IPS-18a (cell line): ENCODE data around the gene NOX4.
"Not testable (repeated sequence)": the region's sequence is repeated elsewhere in the genome, so short reads cannot be mapped to it uniquely, and the experiment has no call there.

ENCODE experiments used
- H3K27ac ChIP-seq: one replicate; pipeline ENCODE4 v1.5.1; 2013; ENCODE audit warnings: low read length
- H3K27me3 ChIP-seq: one replicate; pipeline ENCODE4 v1.6.1; 2013; ENCODE audit warnings: mild to moderate bottlenecking, low read length; ENCODE audit not compliant: control insufficient read depth, insufficient read depth
- H3K36me3 ChIP-seq: one replicate; pipeline ENCODE4 v1.6.1; 2013; ENCODE audit warnings: low read depth, low read length; ENCODE audit not compliant: control insufficient read depth
- H3K4me1 ChIP-seq: one replicate; pipeline ENCODE4 v1.6.1; 2013; ENCODE audit warnings: low read depth, low read length; ENCODE audit not compliant: control insufficient read depth
- H3K4me3 ChIP-seq: one replicate; pipeline ENCODE4 v1.5.1; 2013; ENCODE audit warnings: low read length
- H3K9ac ChIP-seq: one replicate; pipeline ENCODE4 v1.6.1; 2013; ENCODE audit warnings: mild to moderate bottlenecking, low read length, moderate library complexity
- H3K9me3 ChIP-seq: one replicate; pipeline ENCODE4 v1.6.1; 2013; ENCODE audit warnings: low read depth, low read length; ENCODE audit not compliant: control insufficient read depth

NOX4 gene

GRCh38 chr11:89338073-89338472 is 153.1 kb downstream of the NOX4 start:
- H3K27ac ChIP-seq, H3K4me3 ChIP-seq, H3K9me3 ChIP-seq, H3K36me3 ChIP-seq, H3K9ac ChIP-seq, H3K4me1 ChIP-seq, H3K27me3 ChIP-seq: not testable (repeated sequence)

- not testable (repeated sequence) for H3K9ac ChIP-seq, H3K27me3 ChIP-seq, H3K27ac ChIP-seq, H3K9me3 ChIP-seq, H3K36me3 ChIP-seq, H3K4me3 ChIP-seq, H3K4me1 ChIP-seq
These were observed 154.0 kb downstream of the NOX4 start for GRCh38 chr11:89337100-89337650.

GRCh38 chr11:89333704-89334103 is 157.5 kb downstream of the NOX4 start:
- not testable (repeated sequence) for H3K36me3 ChIP-seq, H3K4me3 ChIP-seq, H3K27me3 ChIP-seq, H3K9me3 ChIP-seq, H3K4me1 ChIP-seq, H3K27ac ChIP-seq, H3K9ac ChIP-seq

GRCh38 chr11:89331940-89332339 is 159.2 kb downstream of the NOX4 start:
- peaks cover 10% of the 10 kb centered on the region for H3K4me1 ChIP-seq
- H3K27ac ChIP-seq, H3K27me3 ChIP-seq, H3K4me3 ChIP-seq, H3K9ac ChIP-seq, H3K9me3 ChIP-seq, H3K36me3 ChIP-seq: not testable (repeated sequence)

GRCh38 chr11:89327885-89328284 is 163.3 kb downstream of the NOX4 start:
- Histone ChIP-seq H3K9me3 (no peaks in the 10 kb centered on the region), H3K27me3 (no peaks in the 10 kb centered on the region), H3K27ac (no peak overlapping the region), H3K4me3 (no peak overlapping the region), H3K4me1 (peaks cover 10% of the 10 kb centered on the region), H3K36me3 (no peaks in the 10 kb centered on the region), H3K9ac (no peak overlapping the region)

GRCh38 chr11:89321401-89321800 is 169.8 kb downstream of the NOX4 start:
- H3K4me3 ChIP-seq, result no peak overlapping the region
- H3K9ac ChIP-seq, result no peak overlapping the region

DNA sequence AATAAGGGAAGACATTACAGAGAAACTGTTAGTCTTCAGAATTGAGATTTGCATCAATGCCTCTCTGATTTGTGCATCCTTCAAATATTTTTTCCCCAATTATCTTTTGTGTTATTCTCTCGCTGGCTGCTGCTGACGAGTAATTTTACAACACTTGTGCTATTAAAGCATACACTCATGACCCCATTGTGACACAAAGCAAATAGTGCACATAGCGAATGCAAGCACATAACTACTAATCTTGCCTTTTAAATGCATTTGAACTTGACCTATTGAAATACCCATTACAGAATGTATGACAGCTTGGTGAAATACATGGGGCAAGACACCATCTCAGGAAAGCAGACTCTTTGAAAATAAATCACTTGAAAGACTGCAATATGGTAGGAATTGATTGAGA is 180.6 kb downstream of the NOX4 start:
- not testable (repeated sequence) for H3K4me1 ChIP-seq, H3K36me3 ChIP-seq, H3K27ac ChIP-seq, H3K4me3 ChIP-seq, H3K9me3 ChIP-seq, H3K9ac ChIP-seq, H3K27me3 ChIP-seq

More at GRCh38 chr11:89321401-89321800, 169.8 kb downstream of the NOX4 start:
- H3K36me3 ChIP-seq, result no peaks in the 10 kb centered on the region
- H3K9me3 ChIP-seq, result no peaks in the 10 kb centered on the region
- H3K4me1 ChIP-seq, result no peaks in the 10 kb centered on the region
- H3K27ac ChIP-seq, result no peak overlapping the region
- H3K27me3 ChIP-seq, result no peaks in the 10 kb centered on the region

DNA sequence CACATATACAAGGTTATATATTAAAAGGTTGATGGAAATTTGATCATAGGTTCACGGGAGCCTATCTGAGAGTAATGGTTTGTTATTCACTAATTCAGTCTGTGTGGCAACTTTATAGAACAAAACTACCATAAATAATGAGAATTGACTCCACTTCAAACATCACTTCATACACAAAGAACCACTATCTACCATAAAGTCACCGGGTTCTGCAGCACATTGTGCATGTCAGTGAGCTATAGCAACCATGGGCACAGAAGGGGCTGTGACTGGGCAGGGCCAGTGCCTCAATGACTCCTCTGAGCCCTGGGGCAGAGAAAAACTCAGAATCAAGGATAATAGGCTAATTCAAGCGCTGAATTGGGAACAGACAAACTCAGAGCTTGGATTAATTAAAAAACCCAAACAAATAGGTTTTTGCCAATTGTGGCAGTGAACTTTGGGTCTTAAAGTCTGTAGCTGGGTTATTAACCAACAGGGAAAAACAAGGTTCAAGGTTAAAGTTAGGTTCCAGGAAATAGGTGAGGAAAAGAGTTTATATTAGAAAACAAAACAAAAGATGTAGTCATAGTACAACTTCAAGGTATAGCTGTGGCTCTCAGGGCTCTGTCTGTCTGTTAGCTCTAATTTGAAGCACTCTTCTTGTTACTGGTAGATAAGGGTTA is 181.7 kb downstream of the NOX4 start:
- H3K4me1 ChIP-seq, H3K27me3 ChIP-seq, H3K36me3 ChIP-seq, H3K9ac ChIP-seq, H3K27ac ChIP-seq, H3K9me3 ChIP-seq, H3K4me3 ChIP-seq: not testable (repeated sequence)

GRCh38 chr11:89308272-89308671 is 182.9 kb downstream of the NOX4 start:
- H3K4me3 ChIP-seq, H3K9ac ChIP-seq, H3K27ac ChIP-seq, H3K4me1 ChIP-seq, H3K36me3 ChIP-seq, H3K9me3 ChIP-seq, H3K27me3 ChIP-seq: not testable (repeated sequence)

DNA sequence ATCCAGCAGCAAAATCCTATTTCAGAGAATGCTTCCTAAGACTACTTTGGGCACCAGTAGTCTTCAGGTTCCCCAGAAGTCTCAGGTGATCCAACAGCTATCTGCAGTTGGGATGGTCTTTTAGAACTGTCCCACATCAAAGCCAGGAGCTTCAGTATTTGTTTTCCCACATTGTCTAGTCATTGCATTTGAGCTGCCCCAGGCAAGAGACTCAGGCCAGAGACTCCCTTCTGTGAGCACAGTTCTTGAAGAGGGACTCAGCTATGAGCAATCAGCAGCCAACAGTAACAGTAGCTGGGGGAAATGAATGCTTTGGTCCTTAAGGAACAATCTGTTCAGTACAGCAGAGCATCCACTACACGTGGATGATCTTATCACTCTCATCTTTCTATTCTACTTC is 188.1 kb downstream of the NOX4 start:
- H3K27ac ChIP-seq, H3K9me3 ChIP-seq, H3K4me1 ChIP-seq, H3K9ac ChIP-seq, H3K27me3 ChIP-seq, H3K4me3 ChIP-seq, H3K36me3 ChIP-seq: not testable (repeated sequence)

- not testable (repeated sequence) for H3K27ac ChIP-seq, H3K4me3 ChIP-seq, H3K9ac ChIP-seq, H3K36me3 ChIP-seq, H3K27me3 ChIP-seq, H3K4me1 ChIP-seq, H3K9me3 ChIP-seq
These were observed 196.2 kb downstream of the NOX4 start for GRCh38 chr11:89295023-89295422.

DNA sequence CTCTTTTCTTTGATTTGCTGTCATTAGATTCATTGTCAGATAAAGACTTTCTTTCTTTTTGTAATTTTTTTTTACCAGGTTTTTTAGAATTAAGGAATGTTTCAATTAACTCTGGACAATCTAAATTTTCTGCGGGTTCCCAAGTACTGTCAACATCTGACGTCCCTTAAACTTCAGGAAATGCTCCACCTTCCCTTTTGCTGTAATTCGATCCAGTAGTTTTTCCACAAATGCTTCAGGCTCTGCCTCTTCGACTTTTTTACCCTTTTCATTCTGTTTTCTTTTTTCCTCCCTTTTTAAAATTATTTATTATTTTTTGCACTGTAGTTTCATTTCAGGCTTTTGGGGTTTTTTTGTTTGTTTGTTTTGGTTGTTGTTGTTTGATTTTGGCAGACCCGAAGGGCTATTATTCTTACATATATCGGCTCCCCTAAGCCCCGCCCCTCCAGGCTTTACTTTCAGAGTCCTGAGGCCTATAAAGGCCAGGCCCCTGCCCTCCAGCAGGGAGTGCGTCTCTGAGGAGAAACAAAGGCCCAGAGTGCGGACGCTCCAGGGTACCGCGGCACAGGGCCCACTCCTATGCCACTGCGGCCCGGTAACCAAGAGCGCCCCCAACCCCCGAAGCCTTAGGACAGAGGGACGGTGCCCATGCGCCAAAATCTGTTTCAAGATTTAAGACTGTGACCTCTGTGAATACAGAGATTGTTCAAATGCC is 197.1 kb downstream of the NOX4 start:
- no peaks in the 10 kb centered on the region for H3K36me3 ChIP-seq
- H3K27ac ChIP-seq, result no peak overlapping the region
- H3K9ac ChIP-seq, result peak overlapping the region; percentile 28
- H3K4me3 ChIP-seq, result peak overlapping the region; percentile 51
- H3K27me3 ChIP-seq, result no peaks in the 10 kb centered on the region
- no peaks in the 10 kb centered on the region for H3K9me3 ChIP-seq
- peaks cover 3% of the 10 kb centered on the region for H3K4me1 ChIP-seq
